Mucosa of descending colon (tissue), 3 donors: ENCODE measurements around the gene HS6ST2. TPM values are rescaled to one million over a fixed set of nuclear protein-coding genes. Genes with fewer than 3 reads are reported as not detected.

Source experiments
- ATAC-seq: fragments of 200-7000 bp; cut with Tn5 transposase; one replicate; pipeline ENCODE4 v1.9.1; 2020; ENCODE audit warnings: mild to moderate bottlenecking, moderate library complexity
- DNase-seq, 3 donors: peaks; one replicate each; pipeline ENCODE4 v3.0.0-alpha.2; 2020
- H3K36me3 ChIP-seq: fragments of 200-600 bp; one replicate; pipeline ENCODE4 v1.8.0; 2021; ENCODE audit warnings: low read depth, mild to moderate bottlenecking
- H3K4me1 ChIP-seq: fragments of 200-600 bp; one replicate; pipeline ENCODE4 v1.8.0; 2021; ENCODE audit warnings: low read depth, mild to moderate bottlenecking
- H3K4me3 ChIP-seq: fragments of 200-600 bp; one replicate; pipeline ENCODE4 v1.8.0; 2021; ENCODE audit warnings: mild to moderate bottlenecking
- H3K9me3 ChIP-seq: fragments of 200-600 bp; one replicate; pipeline ENCODE4 v1.8.0; 2021; ENCODE audit warnings: mild to moderate bottlenecking
- intact Hi-C, 2 donors: fragments of 100-400 bp; cut with DNase I in 1 of 2; cut with micrococcal nuclease in 1 of 2; formaldehyde crosslinking; loops; one replicate each; pipeline versions ENCODE4 v1.11.0 to v1.11.1; 2022; cut with DNase I, micrococcal nuclease
- total RNA-seq, 3 donors: library from RNA; stranded (reverse); fragmentation: NEBNext Ultra II Directional in 2 of 3; extraction: Animal tissue kit (Norgen Biotek cat#: 25700) in 2 of 3; gene quantifications; one replicate each; pipeline versions ENCODE4 v1.2.1 to v1.2.4, GENCODE V29; 2021 to 2023
- TF ChIP-seq, protein P1 (sequence below): fragments of 200-600 bp; IDR thresholded peaks from one replicate; pipeline ENCODE4 v1.8.0; 2022; ENCODE audit warnings: antibody characterized with exemption, mild to moderate bottlenecking
- donor health status: DM: no; HTN: no; CAD: no; lungs with moderate emphysema.
- donor health status: DM: no; HTN: no; CAD: no.
- donor health status: DM: no; HTN: yes; CAD: no.

HS6ST2 gene
- total RNA-seq, 3 donors from 2014 or later = 0.38 to 1.5 (median 0.52) TPM

DNA sequence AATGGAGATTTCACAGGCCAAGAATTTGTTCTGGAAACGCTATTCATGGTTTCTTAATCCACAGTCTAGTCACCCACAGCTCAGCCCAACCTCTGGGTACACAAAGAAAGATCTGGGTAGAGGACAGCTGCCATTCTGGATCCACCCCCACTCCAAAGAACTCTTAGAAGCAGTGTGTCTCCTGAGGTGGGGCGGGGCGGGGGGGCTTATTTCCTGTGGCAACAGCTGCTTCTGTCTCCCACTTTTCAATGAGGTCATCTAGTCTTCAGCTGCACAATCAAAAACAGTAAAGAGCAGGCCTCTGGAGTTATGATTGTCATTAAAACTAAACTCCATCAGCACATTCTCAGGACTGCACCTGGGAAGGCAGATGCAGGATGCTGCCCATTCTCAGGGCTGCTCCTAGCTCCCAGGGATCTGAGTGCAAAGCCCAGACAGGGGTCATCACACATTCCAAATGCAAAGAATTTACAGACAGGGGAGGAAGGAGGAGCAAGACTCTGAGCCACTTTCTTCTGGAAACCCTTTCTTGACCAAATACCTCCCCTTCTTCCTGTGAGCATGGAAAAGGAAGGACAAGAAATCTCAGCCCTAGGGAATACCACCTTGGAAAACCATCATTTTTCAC lies 207.3 kb downstream of the HS6ST2 start:
- ATAC-seq = no peak
- Histone ChIP-seq H3K4me1 (no peaks in the 10 kb centered on the region), H3K9me3 (no peaks in the 10 kb centered on the region), H3K4me3 (no peak overlapping the region), H3K36me3 (no peaks in the 10 kb centered on the region)
- no peak for DNase-seq
- intact Hi-C loops = no loop called here
- TF ChIP-seq, protein P1, sequence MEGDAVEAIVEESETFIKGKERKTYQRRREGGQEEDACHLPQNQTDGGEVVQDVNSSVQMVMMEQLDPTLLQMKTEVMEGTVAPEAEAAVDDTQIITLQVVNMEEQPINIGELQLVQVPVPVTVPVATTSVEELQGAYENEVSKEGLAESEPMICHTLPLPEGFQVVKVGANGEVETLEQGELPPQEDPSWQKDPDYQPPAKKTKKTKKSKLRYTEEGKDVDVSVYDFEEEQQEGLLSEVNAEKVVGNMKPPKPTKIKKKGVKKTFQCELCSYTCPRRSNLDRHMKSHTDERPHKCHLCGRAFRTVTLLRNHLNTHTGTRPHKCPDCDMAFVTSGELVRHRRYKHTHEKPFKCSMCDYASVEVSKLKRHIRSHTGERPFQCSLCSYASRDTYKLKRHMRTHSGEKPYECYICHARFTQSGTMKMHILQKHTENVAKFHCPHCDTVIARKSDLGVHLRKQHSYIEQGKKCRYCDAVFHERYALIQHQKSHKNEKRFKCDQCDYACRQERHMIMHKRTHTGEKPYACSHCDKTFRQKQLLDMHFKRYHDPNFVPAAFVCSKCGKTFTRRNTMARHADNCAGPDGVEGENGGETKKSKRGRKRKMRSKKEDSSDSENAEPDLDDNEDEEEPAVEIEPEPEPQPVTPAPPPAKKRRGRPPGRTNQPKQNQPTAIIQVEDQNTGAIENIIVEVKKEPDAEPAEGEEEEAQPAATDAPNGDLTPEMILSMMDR = no peak

DNA sequence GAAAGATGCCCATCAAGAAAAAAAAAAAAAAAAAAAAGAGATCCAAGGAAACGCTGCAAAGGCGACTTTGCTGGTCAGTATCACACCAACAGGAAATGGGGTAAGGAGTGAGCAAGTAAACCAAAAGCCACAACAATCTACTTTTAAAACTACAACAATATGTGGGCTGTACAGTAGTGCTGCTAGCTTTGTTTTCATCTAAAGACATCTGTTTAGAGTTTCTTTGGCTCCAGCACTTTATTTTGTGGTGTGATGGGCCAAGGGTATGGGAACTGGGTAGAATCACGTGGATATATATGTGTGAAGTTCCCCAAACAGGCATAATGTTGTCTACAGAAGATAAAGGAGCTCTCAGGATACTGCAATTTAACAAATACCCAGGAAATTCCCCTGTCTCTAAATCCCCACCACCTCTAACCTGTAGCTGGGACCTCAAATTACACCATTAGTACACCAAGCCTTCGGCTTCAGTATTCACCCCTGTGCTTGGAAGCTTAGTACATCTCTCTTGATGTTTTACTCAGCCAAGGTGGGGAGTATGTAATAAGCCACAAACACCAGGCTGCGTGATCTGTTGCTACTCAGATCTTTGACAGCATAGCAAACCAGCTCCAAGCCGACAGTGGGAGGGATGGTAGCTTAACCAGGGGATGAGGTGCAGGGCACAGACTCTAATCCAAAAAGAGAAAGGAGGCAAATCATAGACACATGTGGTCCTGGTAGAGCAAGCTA lies 207.9 kb downstream of the HS6ST2 start:
- intact Hi-C loops = no loop called here
- ATAC-seq (no peak), DNase-seq (no peak)
- TF ChIP-seq, protein P1 = no peak
- Histone ChIP-seq H3K36me3 (no peaks in the 10 kb centered on the region), H3K9me3 (no peaks in the 10 kb centered on the region), H3K4me3 (no peak overlapping the region), H3K4me1 (no peaks in the 10 kb centered on the region)

DNA sequence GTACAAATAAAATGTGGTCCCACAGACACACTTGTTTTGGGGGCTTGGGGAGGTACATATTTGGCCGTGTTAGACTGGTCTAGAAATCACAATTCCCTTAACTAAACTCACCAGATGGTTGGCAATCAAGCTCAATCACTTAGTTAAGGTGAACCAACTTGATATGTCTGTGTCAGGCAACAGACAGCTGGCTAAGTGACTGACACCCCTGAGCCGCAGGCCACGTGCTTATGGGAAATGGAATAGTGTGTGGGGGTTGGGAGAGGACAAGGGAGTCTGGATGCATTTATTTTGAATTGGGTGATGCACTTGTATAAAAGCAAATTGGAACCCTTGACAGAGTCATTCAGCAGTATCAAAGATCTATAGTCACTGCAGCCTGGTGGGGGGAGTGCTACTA lies 209.0 kb downstream of the HS6ST2 start:
- intact Hi-C loops = no loop called here
- TF ChIP-seq, protein P1 = no peak
- no peaks in the 10 kb centered on the region for H3K36me3 ChIP-seq
- H3K4me3 ChIP-seq = no peak overlapping the region
- H3K9me3 ChIP-seq = no peaks in the 10 kb centered on the region
- DNase-seq (no peak), ATAC-seq (no peak)
- H3K4me1 ChIP-seq = no peaks in the 10 kb centered on the region

DNA sequence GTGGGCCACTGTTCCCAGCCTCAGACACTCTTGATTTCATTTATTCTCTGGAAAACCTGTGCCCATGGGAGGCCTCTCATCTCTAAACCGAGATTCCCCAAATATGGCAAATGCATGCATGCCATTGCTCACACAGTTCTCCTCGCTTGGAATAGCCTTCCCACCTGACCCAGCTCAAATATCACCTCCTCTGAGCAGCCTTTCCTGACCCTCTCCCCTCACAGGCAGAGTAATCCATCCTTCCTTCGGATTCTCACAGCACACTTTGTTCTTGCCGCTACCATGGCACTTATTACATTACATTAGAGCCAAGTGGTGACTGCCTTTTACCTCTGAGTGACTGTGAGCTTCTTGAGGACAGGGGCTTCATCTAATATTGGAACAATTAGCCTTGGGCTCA lies 209.5 kb downstream of the HS6ST2 start:
- DNase-seq (no peak), ATAC-seq (no peak)
- no peaks in the 10 kb centered on the region for H3K4me1 ChIP-seq
- no peak overlapping the region for H3K4me3 ChIP-seq
- no peaks in the 10 kb centered on the region for H3K9me3 ChIP-seq
- H3K36me3 ChIP-seq = no peaks in the 10 kb centered on the region
- intact Hi-C loops = no loop called here
- TF ChIP-seq, protein P1 = no peak

DNA sequence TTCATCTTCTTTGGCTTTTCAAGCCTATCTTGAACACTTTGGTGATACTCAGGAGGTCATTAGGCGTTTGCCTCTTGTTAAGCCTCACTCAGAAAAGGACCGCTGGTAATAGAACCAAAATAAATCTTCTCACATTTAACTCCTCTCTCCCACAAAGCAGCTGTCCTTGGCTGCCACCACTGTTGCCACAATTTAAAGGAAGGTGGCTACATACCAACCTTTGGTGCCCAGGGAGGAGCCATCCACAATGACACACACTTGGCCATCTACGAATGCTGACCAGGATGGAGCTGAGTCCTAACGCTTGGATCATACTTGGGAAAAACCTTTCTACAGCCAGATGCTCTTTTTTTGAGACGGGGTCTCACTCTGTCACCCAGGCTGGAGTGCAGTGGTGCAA lies 210.2 kb downstream of the HS6ST2 start:
- Histone ChIP-seq H3K4me1 (no peaks in the 10 kb centered on the region), H3K4me3 (no peak overlapping the region), H3K36me3 (no peaks in the 10 kb centered on the region), H3K9me3 (no peaks in the 10 kb centered on the region)
- DNase-seq = no peak
- TF ChIP-seq, protein P1 = no peak
- ATAC-seq = no peak
- intact Hi-C loops = no loop called here
